LHCN-M2 (cell line): Measurements from ENCODE around the gene SCN9A. TPM values are rescaled to one million over a fixed set of nuclear protein-coding genes. Genes with fewer than 3 reads are reported as not detected.

Experiments used
- DNase-seq: peaks from one replicate; pipeline ENCODE4 v3.0.0-alpha.2; 2012; ENCODE audit warnings: low read depth
- total RNA-seq: library from RNA; depleted of rRNA; stranded (reverse); fragments of >200 nt; gene quantifications from 2 replicates; pipeline ENCODE4 v1.2.3, GENCODE V29; 2014; rRNA removed

Gene SCN9A
- total RNA-seq, 1 experiment from 2014 or later, result 1.1 TPM

- DNase-seq, result peak; percentile 58
Observed at GRCh38 chr2:166180951-166181812, 194.6 kb downstream of the SCN9A start.

DNA sequence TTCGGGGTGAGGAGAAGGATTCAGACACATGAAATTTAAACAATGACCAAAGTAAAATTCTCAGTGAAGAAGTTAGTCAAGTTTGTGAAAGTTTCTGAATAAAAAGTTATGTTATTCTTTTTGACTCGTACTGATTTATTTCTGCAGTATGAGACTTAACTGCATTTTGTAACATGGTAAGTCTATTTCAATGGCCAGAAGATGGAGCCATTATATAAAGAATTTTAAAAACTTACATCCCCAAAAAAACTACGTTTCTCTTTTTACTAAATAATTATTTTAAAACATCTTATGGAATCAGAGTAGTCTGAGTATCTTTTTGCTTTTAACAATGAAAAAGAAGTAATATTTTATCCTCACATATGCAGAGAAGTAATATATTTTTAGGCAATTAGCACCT, 196.5 kb downstream of the SCN9A start:
- no peak for DNase-seq

DNA sequence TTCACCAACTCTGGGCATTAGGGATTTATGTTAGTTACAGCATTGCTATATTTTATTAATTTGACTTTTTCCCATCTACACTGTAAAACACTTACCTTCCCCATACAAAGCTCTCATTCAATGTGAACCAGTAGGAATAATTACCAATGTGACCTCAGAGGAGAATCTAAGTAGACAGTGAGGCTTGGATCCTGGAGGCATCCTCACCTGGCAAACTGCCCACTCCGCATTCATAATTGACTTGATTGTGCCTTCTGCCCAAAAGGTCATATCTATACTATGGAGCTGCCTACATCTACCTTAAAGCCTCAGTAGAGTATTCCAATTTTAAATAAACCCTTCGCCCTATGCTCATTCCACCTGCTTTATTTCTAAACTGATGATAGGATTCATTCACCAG, 202.5 kb downstream of the SCN9A start:
- DNase-seq, result no peak

DNA sequence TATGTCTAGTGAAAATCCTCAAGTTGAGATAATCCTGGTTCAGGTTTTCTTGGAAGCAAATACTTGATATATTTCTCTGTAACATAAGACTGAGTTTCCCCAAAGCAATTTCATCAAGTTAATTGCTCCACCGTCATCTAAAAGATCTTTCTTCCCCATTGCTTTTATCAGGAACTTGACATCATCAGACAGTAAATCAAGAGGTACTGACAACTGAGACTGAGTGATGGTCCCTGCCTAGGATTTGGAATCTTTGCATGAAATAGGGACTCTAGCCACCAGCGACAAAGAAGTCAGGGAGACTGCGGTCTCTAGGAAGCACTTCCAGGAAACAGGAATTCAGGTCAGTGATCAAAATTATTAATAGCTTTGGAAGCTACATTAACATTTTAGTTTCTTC, 204.5 kb downstream of the SCN9A start:
- DNase-seq, result no peak

DNA sequence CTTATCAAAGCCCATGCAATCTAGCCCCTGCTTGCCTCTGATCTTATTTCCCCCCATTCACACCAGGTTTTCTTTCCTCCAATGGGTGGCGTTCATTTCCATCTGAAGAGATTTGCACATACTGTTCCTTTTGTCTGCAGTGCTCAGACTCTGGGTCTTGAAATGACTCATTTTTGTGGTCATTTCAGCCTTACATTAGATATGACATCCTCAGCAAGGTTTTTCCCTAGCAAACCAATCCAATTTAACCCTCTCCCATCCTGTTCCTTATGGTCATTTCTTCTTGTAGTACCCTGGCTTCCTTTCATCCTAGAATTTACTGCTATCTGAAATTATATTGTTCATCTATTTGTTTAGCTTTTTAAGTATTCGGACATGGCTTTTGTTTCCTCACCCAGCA, 205.4 kb downstream of the SCN9A start:
- peak; percentile 61 for DNase-seq

DNA sequence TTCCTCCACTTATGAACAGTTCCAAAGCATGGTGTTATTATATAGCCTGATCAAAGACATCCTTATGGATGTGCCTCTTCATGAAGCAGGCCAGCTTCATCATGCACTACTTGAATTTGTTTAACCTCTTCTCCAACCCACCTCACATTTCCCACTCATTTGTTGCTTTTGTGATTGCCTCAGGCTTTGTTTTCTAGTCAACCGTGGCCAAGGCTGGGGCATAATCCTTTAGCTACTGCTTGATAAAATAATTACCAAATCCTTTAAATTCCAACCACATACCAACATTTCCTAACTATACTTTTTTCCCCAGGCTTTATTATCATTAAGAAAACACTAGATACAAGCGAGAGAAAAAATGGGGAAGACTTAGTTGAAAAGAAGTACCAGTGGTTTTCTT, 208.3 kb downstream of the SCN9A start:
- DNase-seq, result no peak

DNA sequence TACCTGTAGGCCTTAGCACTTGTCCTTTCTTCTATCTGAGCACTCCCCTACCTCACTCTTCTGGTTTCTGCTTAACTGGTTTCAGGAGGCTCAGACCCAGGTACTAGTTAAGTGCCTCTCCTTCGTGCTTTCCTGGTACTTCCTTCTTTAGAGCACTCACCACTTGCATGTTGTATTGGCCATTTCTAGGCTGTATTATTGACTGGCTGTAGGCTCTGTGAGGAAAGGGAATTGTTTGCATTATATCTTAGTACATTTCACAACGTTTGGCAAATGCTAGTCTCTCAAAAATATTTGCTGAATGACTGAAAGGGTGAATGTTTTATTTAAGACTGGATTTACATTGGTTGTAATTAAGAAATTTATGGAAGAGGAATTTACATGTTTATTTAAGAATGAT, 212.0 kb downstream of the SCN9A start:
- DNase-seq, result no peak

DNA sequence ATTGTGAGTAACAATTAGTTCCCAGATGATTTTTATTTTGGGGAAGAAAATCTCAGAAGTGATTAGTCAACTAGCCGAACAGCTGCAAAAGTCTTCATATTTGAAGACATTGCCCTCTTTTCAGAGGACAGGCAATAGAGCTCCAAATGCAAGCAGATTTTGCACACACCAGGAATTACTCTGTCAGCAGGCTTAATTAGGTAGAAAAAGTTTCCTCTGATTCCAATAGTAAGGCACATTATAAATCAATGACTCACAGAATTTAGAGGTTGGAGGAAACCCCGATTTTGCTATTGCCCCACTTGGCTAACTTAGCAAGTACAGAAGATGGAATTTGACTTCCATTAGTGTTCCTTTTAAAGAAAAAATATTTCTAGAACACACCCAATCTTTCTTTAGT, 217.2 kb downstream of the SCN9A start:
- peak; percentile 75 for DNase-seq

DNA sequence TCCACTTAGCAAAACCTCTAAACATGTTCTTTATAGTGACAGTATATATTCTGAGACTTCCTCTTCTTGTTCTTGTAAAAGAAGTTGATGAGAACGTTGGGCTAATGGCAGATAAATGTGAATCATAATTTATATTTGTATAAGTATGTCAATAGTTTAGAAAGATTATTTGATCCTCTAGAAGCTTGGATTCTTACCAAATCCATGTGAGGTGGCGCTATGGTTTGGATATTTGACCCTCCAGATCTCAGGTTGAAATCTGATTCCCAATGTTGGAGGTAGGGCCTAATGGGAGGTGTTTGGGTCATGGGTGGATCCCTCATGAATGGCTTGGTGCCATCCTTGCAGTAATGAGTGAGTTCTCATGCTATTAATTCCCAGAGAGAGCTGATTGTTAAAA, 218.2 kb downstream of the SCN9A start:
- no peak for DNase-seq

DNA sequence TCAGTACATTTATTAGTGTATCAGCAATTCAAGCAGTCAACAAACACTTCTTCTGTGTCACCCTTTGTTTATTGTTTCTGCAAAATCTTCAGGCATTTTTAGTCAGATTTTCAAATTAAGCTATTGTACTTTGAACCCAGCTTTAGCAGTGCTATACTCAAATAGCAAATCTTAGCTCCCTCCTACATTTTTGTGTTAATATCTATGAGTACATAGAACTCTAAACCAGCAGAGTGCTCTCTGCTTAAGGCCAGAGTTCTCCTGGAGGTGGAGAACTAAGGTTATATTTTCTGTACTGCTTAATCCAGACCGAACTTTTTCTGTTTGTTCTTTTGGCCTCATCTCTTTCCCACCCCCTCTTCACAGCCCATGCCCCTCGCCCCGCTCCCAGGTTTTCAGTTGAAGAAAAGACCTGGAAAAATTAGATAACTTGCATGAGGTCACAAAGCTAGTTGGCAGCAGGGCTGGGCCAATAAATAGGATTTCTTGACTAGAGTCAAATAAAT, 218.7 kb downstream of the SCN9A start:
- no peak for DNase-seq

GRCh38 chr2:166155589-166155988, 220.2 kb downstream of the SCN9A start:
- DNase-seq, result no peak

GRCh38 chr2:166154685-166155338, 220.9 kb downstream of the SCN9A start:
- DNase-seq, result no peak

DNA sequence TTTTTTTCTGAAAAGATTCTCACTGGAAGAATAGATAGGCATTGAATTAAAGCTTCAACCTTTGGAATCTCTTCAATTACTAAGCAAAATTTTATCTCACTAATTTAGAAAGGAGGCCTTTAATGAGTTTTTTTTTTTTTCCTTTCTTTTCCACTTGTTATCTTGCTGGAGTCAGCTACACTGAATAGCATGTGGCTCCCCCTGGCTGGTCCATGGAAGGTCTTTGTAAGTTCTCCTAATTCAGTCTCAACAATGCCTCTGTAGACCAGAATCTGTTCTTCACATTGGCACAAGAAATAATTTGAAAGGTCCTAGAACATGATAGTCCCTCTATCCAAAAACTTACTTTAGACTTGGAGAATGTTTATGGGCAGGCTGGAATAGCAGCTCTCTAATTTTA, 223.7 kb downstream of the SCN9A start:
- no peak for DNase-seq

DNA sequence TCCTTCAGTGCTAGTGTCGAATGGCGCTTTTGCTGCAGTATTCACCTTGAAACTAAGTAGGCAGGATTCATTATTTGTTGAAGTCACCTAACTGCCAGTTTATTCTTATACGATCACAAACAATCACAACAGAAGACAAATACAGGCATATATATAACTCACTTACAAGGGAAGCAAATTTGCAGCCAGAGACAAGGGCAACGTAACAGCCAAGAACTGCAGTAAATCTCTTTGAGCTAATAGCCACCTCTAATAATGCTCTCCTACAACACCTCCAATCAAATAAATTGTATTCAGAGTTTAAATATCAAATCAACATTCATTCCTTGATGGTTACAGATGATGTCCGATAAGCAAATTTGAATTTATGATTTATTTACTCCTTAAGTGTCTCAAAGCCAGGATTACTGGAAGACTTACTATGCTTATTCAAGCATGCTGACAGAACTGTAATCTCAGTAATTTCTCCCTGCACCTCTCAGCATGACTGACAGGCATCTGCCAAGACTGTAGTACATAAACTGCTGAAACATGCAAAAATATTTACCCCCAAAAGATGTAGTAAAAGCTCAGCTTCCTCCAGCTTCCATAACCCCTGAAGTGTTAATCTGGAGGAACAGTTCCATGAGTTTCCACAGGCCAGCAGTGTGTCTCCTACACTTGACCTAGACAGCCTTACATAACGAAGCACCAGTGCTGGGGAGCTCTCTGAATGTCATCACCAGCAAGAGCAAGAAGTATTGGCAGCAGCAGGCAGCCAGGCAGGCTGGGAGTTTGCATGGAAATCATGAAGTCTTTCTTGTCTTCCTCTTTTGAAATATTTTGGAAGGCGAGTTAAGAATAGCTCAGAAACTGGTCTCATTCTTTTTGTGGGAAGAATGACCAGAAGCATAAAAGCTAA, 227.0 kb downstream of the SCN9A start:
- no peak for DNase-seq

GRCh38 chr2:166147883-166148282, 227.9 kb downstream of the SCN9A start:
- no peak for DNase-seq

Other genes with a start within 250 kb of the SCN9A start
- 0.06 and 1.1 TPM in 2 replicates for gene SCN1A, start 247.9 kb downstream of the SCN9A start, total RNA-seq
- gene SCN7A, start 118.3 kb upstream of the SCN9A start, total RNA-seq, result 0.06 TPM in 1 of 2 replicates, not detected in the other